PFSK-1 (cell line): ENCODE data around the gene SMC2.

Source experiments
- POLR2AphosphoS5 ChIP-seq: IDR thresholded peaks from 2 replicates; pipeline ENCODE4 v1.6.1; 2012; ENCODE audit warnings: low read depth, mild to moderate bottlenecking, control low read depth, low read length, moderate library complexity
- REST ChIP-seq, 2 experiments: IDR thresholded peaks; 2 replicates each; pipeline versions ENCODE4 v1.6.1 to v1.8.0; 2011 to 2012; ENCODE audit warnings: low read depth in 2 of 2, low read length in 2 of 2, control low read depth in 1 of 2, inconsistent platforms in 1 of 2, mild to moderate bottlenecking in 1 of 2, moderate library complexity in 1 of 2; ENCODE audit not compliant: insufficient read depth in 1 of 2
- SIN3A ChIP-seq: IDR thresholded peaks from 2 replicates; pipeline ENCODE4 v1.6.1; 2012; ENCODE audit warnings: mild to moderate bottlenecking, low read length, moderate library complexity, borderline replicate concordance; ENCODE audit not compliant: insufficient read depth

GRCh38 chr9:104073770-104074133 is 20.4 kb upstream of the SMC2 start:
- no peak for TF ChIP-seq SIN3A
- TF ChIP-seq POLR2AphosphoS5 = no peak
- TF ChIP-seq REST (IDR thresholded peaks at IDR 0.05; ENCODE audit: insufficient read depth in 1 of 2, low read depth in 2 of 2, low read length in 2 of 2) = no peak
